22Rv1 (cell line): ENCODE results near the gene INVS.

Experiments used
- ZFX ChIP-seq: fragments of 450-650 bp; IDR thresholded peaks from 2 replicates; pipeline ENCODE4 v1.6.1; 2017; ENCODE audit warnings: antibody characterized with exemption, borderline replicate concordance
- TF ChIP-seq, protein P1 (sequence below): fragments of 450-650 bp; IDR thresholded peaks from 2 replicates; pipeline ENCODE4 v1.5.1; 2017; ENCODE audit warnings: mild to moderate bottlenecking

DNA sequence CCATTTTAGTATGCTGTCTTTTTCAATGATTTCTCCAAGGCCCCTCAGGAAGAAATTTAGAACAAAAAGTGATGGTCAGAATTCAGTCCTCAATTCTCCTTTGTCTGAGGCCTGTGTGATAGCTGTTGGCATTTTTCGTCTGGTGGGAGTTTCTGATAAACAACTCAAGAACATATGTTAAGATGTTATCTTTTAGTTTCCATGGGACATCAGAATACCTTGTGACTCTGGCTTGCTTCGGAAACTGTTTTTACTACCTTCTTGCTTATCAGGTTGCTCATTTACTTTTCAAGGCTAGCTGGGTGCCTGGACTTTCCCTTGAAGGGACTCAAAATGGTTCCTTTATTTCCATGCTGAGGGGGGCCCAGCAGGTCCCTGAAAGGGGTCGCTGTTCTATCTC is 97.2 kb downstream of the INVS start:
- TF ChIP-seq, protein P1, sequence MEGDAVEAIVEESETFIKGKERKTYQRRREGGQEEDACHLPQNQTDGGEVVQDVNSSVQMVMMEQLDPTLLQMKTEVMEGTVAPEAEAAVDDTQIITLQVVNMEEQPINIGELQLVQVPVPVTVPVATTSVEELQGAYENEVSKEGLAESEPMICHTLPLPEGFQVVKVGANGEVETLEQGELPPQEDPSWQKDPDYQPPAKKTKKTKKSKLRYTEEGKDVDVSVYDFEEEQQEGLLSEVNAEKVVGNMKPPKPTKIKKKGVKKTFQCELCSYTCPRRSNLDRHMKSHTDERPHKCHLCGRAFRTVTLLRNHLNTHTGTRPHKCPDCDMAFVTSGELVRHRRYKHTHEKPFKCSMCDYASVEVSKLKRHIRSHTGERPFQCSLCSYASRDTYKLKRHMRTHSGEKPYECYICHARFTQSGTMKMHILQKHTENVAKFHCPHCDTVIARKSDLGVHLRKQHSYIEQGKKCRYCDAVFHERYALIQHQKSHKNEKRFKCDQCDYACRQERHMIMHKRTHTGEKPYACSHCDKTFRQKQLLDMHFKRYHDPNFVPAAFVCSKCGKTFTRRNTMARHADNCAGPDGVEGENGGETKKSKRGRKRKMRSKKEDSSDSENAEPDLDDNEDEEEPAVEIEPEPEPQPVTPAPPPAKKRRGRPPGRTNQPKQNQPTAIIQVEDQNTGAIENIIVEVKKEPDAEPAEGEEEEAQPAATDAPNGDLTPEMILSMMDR: no peak
- no peak for TF ChIP-seq ZFX
